LNCaP clone FGC (cell line): Measurements from ENCODE around the gene CDK5R2.

Experiments used
- DNase-seq: peaks from one replicate; pipeline ENCODE4 v3.0.0-alpha.2; 2011; ENCODE audit warnings: low read depth
- H3K4me3 ChIP-seq: 2 replicates; pipeline ENCODE4 v1.5.1; 2011; ENCODE audit warnings: mild to moderate bottlenecking, low read depth, low read length, control low read depth
- TF ChIP-seq, protein P1 (sequence below): IDR thresholded peaks from 2 replicates; pipeline ENCODE4 v1.5.1; 2012; ENCODE audit warnings: mild to moderate bottlenecking; ENCODE audit not compliant: control insufficient read depth, insufficient read depth; ENCODE audit errors: extremely low read depth

Gene CDK5R2

DNA sequence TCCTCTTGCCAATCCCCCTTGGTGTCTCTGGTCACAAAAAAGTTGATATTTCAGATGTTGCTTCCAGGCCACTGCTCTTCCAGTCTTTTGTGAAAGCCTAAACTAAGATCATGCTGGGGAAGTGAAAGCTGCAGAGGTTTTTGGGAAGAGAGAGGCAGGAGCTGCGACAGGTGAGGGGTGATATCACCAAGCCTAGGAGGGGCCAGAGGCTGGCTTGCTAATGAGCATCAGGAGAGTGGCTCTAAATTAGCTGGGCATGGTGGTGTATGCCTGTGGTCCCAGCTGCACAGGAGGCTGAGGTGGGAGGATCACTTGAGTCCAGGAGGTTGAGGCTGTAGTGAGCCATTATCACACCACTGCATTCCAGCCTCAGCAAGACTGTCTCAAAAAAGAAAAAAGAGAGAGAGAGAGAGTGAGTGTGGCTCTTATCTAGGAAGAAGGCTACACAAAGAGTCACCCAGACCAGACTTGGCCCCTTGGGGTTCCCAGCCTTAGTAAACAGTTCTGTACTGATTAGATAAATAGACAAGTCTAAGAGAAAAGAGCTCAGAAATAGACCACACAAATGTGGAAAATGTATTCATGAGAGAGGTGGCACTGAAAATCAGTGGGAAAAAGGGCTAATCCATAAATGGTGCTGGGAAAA, 14.6 kb upstream of the CDK5R2 start:
- no peak overlapping the region for H3K4me3 ChIP-seq
- TF ChIP-seq, protein P1, sequence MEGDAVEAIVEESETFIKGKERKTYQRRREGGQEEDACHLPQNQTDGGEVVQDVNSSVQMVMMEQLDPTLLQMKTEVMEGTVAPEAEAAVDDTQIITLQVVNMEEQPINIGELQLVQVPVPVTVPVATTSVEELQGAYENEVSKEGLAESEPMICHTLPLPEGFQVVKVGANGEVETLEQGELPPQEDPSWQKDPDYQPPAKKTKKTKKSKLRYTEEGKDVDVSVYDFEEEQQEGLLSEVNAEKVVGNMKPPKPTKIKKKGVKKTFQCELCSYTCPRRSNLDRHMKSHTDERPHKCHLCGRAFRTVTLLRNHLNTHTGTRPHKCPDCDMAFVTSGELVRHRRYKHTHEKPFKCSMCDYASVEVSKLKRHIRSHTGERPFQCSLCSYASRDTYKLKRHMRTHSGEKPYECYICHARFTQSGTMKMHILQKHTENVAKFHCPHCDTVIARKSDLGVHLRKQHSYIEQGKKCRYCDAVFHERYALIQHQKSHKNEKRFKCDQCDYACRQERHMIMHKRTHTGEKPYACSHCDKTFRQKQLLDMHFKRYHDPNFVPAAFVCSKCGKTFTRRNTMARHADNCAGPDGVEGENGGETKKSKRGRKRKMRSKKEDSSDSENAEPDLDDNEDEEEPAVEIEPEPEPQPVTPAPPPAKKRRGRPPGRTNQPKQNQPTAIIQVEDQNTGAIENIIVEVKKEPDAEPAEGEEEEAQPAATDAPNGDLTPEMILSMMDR = no peak
- DNase-seq = no peak

DNA sequence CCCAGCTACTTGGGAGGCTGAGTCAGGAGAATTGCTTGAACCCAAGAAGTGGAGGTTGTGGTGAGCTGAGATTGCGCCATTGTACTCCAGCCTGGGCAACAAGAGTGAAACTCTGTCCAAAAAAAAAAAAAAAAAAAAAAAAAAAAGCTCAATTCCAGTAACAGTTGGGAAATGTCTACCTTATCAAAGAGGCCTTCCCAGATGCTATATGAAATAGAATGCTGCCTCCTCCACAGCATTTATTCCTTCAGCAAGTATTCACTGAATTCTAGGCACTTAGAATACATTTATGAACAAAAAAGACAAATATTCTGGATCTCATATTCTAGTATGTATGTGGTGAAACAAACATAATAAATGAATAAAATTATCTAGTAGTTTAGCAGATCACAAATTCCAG, 12.8 kb upstream of the CDK5R2 start:
- TF ChIP-seq, protein P1 = no peak
- H3K4me3 ChIP-seq = no peak overlapping the region
- no peak for DNase-seq

DNA sequence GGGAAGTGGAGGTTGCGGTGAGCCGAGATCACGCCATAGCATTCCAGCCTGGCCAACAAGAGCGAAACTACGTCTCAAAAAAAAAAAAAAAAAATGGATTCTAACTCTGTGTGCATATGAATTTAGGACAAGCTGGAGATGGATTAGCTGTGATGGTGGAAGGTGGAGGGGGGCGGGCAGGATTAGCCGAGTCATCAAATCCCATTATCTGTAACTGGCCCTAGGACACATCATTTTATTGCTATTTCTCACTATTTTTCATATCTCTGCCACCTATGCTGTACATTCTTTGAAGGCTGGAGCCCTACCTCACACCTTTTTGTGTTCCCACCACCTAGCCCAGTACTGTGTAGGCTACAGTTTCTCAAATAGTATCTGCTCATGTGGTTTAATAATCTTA, 7.3 kb upstream of the CDK5R2 start:
- no peak for DNase-seq
- no peak overlapping the region for H3K4me3 ChIP-seq
- TF ChIP-seq, protein P1 = no peak

DNA sequence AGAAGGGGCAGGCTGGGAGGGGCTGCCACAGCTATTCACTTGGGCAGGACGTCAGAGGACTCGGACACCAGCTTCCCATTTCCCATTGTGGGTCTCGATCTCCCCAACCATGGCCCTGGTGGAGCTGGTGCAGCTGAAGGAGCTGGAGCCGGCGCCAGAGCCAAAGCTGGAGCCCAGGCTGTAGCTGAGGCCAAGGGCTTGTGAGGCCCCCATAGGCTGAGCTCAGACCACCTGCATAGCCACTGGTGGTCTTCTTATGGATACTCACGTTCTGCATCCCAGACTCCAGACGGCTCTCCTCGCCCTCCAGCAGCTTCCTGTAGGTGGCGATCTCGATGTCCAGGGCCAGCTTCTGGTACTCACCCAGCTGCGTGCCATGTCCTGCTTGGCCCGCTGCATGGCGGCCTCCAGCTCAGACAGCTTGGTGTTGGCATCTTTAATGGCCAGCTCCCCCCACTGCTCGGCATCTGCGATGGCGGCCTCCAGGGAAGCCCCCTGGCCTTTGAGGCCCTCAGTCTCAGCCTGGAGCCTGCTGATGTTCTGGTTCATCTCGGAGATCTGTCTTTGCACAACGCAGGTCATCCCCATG, 6.0 kb upstream of the CDK5R2 start:
- no peak for DNase-seq
- TF ChIP-seq, protein P1 = 0 out of 2 replicates have a peak, but pooled peaks have one; percentile 9
- no peak overlapping the region for H3K4me3 ChIP-seq

DNA sequence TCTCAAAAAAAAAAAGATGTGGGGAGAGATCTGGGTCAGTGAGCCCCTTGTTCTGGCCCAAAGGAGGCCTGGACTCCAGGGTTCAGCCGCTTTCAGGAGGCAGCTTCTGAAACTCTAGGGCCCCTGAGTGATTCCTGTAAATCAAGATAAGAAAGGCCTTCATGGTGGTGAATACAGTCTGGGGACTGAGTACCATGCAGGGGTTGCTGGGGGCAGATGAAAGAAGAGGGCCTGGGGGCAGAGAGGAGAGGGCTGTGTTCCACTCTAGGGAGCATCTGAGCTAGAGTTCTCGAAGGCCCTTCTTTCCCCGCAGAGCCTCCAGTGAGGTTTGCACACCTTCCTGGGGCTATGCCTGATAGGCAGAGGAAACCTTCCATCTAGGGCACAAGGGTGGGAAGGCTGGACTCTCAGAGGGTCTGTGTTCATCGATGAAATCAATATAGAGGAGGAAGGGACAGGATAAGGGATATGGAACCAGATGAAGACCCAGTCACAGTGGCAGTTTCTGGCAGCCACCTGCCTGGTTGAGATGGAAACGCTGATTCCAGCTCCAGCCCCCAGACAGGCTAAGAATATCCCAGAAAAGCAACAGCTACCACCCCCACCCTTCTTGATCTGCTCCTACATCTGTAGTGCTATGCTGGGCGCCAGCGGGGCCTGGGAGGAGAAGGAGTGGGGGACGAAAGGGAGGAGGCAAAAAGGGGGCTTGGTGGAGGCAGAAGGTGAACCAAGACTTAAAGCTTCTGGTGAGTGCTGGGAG, 4.7 kb upstream of the CDK5R2 start:
- H3K4me3 ChIP-seq = no peak overlapping the region
- TF ChIP-seq, protein P1 = no peak
- no peak for DNase-seq

DNA sequence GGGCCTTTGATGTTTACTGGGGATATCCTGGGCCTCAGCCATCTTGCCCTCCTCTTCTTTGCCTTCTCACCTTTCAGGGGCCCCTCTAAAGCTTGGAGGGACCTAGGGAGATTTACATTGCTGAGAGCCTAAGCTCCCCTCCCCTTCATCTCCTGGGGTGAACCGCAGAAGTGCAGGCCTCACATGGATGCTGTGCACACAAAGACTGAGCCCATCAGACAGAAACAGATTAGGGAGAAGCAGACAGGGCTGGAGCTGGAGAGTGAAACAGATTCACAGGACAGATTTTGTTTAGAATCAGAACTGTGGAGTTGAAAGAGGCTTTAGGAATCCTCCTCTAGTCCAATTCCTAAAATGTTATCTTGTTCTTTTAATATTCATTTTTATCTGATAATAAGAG, 3.4 kb upstream of the CDK5R2 start:
- no peak for DNase-seq
- TF ChIP-seq, protein P1 = no peak

DNA sequence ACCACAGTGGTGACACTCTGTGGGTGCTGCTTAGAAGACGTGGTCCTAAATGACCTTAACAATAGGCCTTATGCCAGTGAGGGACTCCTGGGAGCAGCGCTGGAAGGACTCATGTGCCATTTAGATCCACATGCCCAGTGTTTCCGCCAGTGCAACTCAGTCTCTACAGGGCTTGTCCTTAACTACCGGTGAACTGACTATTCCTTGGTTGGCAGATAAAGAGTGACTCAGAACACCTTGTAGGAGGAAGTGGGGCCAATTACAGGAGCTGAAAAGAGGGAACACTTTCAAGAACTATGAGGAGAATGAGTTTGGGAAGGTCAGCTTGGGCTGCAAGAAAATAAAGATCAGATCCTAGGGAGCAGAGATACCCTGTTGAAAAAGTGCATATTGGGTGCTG, 1.8 kb upstream of the CDK5R2 start:
- H3K4me3 ChIP-seq = no peak overlapping the region
- DNase-seq = no peak
- TF ChIP-seq, protein P1 = no peak

More for the DNA sequence above, 3.4 kb upstream of the CDK5R2 start:
- no peak overlapping the region for H3K4me3 ChIP-seq
